Right lobe of liver (tissue), 6 donors: ENCODE data around the gene SLC13A3. TPM values are rescaled to one million over a fixed set of nuclear protein-coding genes. Genes with fewer than 3 reads are reported as not detected.

Source experiments
- ATAC-seq, 4 donors: fragments of 200-7000 bp; cut with Tn5 transposase; one replicate each; pipeline ENCODE4 v1.9.1; 2020; ENCODE audit warnings: mild to moderate bottlenecking in 4 of 4, moderate library complexity in 4 of 4
- DNase-seq, 3 donors: peaks; one replicate each; pipeline ENCODE4 v3.0.0-alpha.2; 2020
- H3K27ac ChIP-seq, 3 donors: fragments of 200-600 bp; one replicate each; pipeline ENCODE4 v1.8.0; 2022
- H3K27me3 ChIP-seq, 2 donors: fragments of 200-600 bp; one replicate each; pipeline ENCODE4 v1.8.0; 2022
- H3K36me3 ChIP-seq, 4 donors: fragments of 200-600 bp; sonication (generic) in 1 of 4; one replicate each; pipeline versions ENCODE4 v1.5.1 to v1.8.0; 2017 to 2022; ENCODE audit warnings: control low read depth in 1 of 4
- H3K4me1 ChIP-seq, 4 donors: fragments of 200-600 bp; sonication (generic) in 1 of 4; one replicate each; pipeline versions ENCODE4 v1.5.1 to v1.8.0; 2017 to 2022; ENCODE audit warnings: control low read depth in 1 of 4
- H3K4me3 ChIP-seq, 3 donors: fragments of 200-600 bp; one replicate each; pipeline ENCODE4 v1.8.0; 2022
- H3K9me3 ChIP-seq, 4 donors: fragments of 200-600 bp; sonication (generic) in 1 of 4; one replicate each; pipeline versions ENCODE4 v1.5.1 to v1.8.0; 2017 to 2022; ENCODE audit warnings: control low read depth in 1 of 4
- POLR2A ChIP-seq: fragments of 450-650 bp; IDR thresholded peaks from one replicate; pipeline ENCODE4 v1.6.1; 2017; ENCODE audit warnings: antibody characterized with exemption, mild to moderate bottlenecking
- WGBS: methylation state at CpG from one replicate; pipeline ENCODE4 v1.1.6; 2018; ENCODE audit warnings: low coverage, low lambda C conversion rate; ENCODE audit not compliant: insufficient coverage; ENCODE audit errors: missing lambda C conversion rate; 5-methylcytosine and 5-hydroxymethylcytosine counted together
- intact Hi-C, 2 donors: fragments of 100-400 bp; cut with DNase I; formaldehyde crosslinking; loops; one replicate each; pipeline versions ENCODE4 v1.11.2 to v1.14.1; 2022
- total RNA-seq, 6 experiments: library from RNA; depleted of rRNA in 2 of 6; stranded (reverse); fragments of >200 nt in 2 of 6; fragmentation: NEBNext Ultra II Directional in 3 of 6; extraction: Animal tissue kit (Norgen Biotek cat#: 25700) in 3 of 6; gene quantifications; one replicate each; pipeline versions ENCODE4 v1.1.0 to v1.2.4, GENCODE V29; 2016 to 2023
- TF ChIP-seq, protein P1 (sequence below), 4 donors: fragments of 200-600 bp in 3 of 4; fragments of 450-650 bp in 1 of 4; IDR thresholded peaks; one replicate each; pipeline versions ENCODE4 v1.5.1 to v1.8.0; 2016 to 2022; ENCODE audit warnings: antibody characterized with exemption in 4 of 4, mild to moderate bottlenecking in 2 of 4
- donor health status: DM: no; HTN: yes; CAD: no.
- donor health status: DM: no; HTN: no; CAD: no.
- donor health status: DM: no; HTN: no; CAD: no.
- donor health status: DM: no; HTN: yes; CAD: no.
- donor health status: DM: no; HTN: yes; CAD: no.

SLC13A3 gene
- total RNA-seq, 6 experiments from 2014 or later: 3.7 to 14.6 (median 9.3) TPM

DNA sequence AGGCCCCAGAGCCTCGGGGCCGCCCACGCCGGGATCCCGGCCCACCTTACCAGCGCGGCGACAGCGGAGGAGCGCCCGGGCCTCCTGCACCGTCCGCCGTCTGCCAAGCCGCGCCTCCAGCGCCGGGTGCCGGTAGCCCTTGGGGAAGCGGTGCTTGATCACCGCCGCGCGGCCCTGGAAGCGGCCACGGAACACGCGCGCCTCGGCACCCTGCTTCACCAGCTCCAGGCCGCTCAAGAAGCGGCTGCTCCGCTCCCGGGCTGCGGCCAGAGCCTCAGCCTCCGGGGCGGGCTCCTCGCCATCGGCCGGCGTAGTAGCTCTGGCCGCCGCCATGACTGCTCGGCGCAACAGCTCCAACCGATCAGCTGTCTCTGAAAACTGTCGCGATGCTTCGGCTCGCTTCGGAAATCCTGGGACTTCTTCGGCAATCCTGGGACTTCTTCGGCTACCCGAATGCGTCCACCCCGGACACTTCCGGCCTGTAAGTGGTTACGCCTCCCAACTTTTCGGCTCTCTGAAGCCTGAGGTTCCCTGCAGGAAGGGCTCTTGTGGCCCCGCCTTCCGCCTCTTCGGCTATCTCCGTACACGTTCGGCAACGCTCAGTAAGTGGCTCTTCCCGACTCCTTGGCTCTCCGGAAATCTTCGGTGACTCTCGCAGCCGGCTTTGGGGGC is 38.0 kb upstream of the SLC13A3 start, which contains the start of gene TP53RK:
TSS of gene TP53RK (minus strand) at position 363 of the 672 bp plus-strand sequence. CDS start at position 333, 30 bp downstream.
- intact Hi-C loops: loop anchor here in 1 of 2 donors (10.0 kb wide), 1 partner anchor 134 kb away; the partner anchor contains the start of gene OCSTAMP
- H3K4me3 ChIP-seq: peak within 1 kb of the TSS; percentile 75 to 93 (median 82)
- peak; percentile 72 for TF ChIP-seq POLR2A
- TF ChIP-seq, protein P1, sequence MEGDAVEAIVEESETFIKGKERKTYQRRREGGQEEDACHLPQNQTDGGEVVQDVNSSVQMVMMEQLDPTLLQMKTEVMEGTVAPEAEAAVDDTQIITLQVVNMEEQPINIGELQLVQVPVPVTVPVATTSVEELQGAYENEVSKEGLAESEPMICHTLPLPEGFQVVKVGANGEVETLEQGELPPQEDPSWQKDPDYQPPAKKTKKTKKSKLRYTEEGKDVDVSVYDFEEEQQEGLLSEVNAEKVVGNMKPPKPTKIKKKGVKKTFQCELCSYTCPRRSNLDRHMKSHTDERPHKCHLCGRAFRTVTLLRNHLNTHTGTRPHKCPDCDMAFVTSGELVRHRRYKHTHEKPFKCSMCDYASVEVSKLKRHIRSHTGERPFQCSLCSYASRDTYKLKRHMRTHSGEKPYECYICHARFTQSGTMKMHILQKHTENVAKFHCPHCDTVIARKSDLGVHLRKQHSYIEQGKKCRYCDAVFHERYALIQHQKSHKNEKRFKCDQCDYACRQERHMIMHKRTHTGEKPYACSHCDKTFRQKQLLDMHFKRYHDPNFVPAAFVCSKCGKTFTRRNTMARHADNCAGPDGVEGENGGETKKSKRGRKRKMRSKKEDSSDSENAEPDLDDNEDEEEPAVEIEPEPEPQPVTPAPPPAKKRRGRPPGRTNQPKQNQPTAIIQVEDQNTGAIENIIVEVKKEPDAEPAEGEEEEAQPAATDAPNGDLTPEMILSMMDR (IDR thresholded peaks at IDR 0.05): peak in 1 of 4 donors; percentile 30
- DNase-seq: peak; percentile 97 to 98 (median 97)
- no peaks in the 10 kb centered on the region for H3K27me3 ChIP-seq
- H3K27ac ChIP-seq: peak within 1 kb of the TSS; percentile 82
- H3K4me1 ChIP-seq: peaks cover 0 to 19% (median 5%) of the 10 kb centered on the region in 4 donors
- 1% methylated on average over 22 of the region's 71 CpGs for whole genome bisulfite sequencing
- peak; percentile 96 to 98 (median 97) for ATAC-seq
- H3K36me3 ChIP-seq: peaks cover 0 to 18% (median 0%) of the 10 kb centered on the region in 4 donors
- H3K9me3 ChIP-seq: no peaks in the 10 kb centered on the region

DNA sequence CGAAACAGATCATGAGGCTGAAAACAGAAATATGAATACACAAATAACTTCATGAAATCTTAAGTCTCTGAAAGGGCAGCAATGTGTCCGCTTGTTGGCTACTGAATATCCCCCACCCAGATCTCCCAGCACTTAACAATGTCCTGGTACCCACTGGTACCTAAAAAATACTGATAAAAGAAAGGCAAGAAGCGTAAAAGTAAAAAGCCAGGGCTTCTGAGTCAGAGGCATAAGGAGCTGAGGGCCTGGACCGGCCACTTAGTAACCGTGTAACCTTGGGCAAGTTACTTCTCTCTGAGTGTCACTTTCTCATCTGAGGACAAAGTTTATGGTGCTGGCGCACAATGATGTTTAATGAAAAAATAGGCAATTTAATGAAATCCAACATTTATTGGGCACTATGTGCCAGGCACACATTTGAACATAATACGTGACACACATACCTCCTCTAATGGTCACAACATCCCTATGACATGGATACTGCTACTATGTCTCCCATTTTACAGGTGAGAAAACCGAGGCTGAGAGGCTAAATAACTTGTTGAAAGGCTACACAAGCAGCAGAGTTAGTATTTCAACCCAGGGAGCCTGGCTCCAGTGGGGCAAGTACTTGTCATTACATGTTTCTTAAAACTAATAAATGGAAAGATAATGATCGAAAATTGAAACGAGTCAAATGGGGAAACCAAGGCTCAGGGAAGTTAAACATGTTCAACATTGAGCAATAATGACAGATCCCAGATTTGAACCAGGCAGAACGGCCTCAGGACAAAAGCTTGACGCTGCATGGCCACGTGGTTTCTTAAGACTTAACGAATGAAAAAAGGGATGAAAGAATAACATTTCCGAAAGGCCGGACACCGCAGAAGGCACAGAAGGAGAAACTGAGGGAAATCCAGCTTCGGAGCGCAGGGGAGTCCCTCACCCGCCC is 37.2 kb upstream of the SLC13A3 start:
- Histone ChIP-seq H3K4me1 (peaks cover 0 to 21% (median 6%) of the 10 kb centered on the region in 4 donors), H3K9me3 (no peaks in the 10 kb centered on the region), H3K27ac (peak overlapping the region; percentile 82), H3K4me3 (peak overlapping the region; percentile 75 to 93 (median 82)), H3K27me3 (no peaks in the 10 kb centered on the region), H3K36me3 (peaks cover 0 to 18% (median 0%) of the 10 kb centered on the region in 4 donors)
- TF ChIP-seq, protein P1 (IDR thresholded peaks at IDR 0.05): no peak
- no peak for TF ChIP-seq POLR2A
- no peak for DNase-seq
- intact Hi-C loops: loop anchor here in 1 of 2 donors (10.0 kb wide), 1 partner anchor 134 kb away; the partner anchor contains the start of gene OCSTAMP
- 15% methylated on average over 17 of the region's 20 CpGs for WGBS
- ATAC-seq: peak in 1 of 4 donors; percentile 3

DNA sequence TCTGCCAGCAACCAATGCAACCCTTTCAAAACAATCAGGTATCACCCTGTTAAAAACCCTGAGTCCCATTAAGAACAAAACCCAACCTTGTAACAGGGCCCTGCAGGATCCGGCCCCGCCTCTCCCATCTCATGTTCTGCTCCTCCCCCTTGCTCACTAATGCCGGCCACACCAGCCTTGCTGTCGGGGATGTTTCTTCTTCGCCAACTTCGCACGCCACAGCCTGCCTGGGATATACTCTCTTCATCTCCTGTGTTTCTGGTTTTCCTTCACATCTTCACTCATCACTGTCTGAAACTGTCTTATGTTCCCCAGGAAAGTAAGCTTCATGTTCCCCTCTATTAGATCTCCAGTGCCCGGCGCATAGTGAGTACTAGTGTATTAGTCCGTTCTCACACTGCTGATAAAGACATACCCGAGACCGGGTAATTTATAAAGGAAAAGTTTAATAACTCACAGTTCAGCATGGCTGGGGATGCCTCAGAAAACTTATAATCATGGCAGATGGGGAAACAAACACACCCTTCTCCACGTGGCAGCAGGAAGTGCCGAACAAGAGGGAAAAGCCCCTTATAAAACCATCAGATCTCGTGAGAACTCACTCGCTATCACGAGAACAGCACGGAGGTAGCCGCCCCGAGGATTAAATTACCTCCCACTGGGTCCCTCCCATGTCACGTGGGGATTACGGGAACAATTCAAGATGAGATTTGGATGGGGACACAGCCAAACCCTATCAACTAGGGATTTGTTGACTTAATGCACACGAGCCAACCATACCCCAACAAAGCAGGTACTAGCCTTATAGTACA is 32.9 kb upstream of the SLC13A3 start:
- TF ChIP-seq, protein P1 (IDR thresholded peaks at IDR 0.05): no peak
- TF ChIP-seq POLR2A: peak; percentile 10
- peaks cover 0 to 18% (median 0%) of the 10 kb centered on the region in 4 donors for H3K36me3 ChIP-seq
- H3K4me1 ChIP-seq: peaks cover 0 to 38% (median 9%) of the 10 kb centered on the region in 4 donors
- DNase-seq (no peak), ATAC-seq (peak; percentile 58 to 77 (median 72))
- WGBS: 54% methylated on average over 23 of the region's 23 CpGs
- peak overlapping the region in 2 of 3 donors; percentile 44 to 47 for H3K4me3 ChIP-seq
- no peaks in the 10 kb centered on the region for H3K9me3 ChIP-seq
- intact Hi-C loops: loop anchor here (5.0 to 10.0 kb wide), 2 partner anchors 127 to 129 kb away; partner anchors contain the start of gene OCSTAMP (in 1 of the 2)
- H3K27ac ChIP-seq: peak overlapping the region in 1 of 3 donors; percentile 36
- H3K27me3 ChIP-seq: no peaks in the 10 kb centered on the region

DNA sequence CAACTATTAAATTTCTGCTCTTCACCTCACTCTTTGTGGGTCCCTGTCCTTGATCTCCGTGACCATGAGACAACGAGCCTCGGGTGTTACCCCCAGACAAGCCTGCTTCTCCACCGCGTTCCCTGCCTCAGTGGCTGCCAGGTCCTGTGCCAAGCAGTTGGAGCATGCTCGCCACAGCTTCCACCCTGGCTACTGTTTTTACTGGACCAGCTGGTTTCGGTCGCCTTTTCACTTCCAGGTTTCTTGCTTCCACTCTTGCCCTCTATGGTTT is 32.3 kb upstream of the SLC13A3 start:
- Histone ChIP-seq H3K36me3 (peaks cover 0 to 18% (median 0%) of the 10 kb centered on the region in 4 donors), H3K4me3 (peak overlapping the region in 2 of 3 donors; percentile 44 to 47), H3K27ac (no peak overlapping the region), H3K4me1 (peaks cover 0 to 38% (median 9%) of the 10 kb centered on the region in 4 donors), H3K9me3 (no peaks in the 10 kb centered on the region), H3K27me3 (no peaks in the 10 kb centered on the region)
- WGBS: 31% methylated on average over 7 of the region's 8 CpGs
- ATAC-seq (peak in 1 of 4 donors; percentile 4), DNase-seq (no peak)
- TF ChIP-seq, protein P1 (IDR thresholded peaks at IDR 0.05): no peak
- TF ChIP-seq POLR2A: no peak
- intact Hi-C loops: loop anchor here (5.0 to 10.0 kb wide), 2 partner anchors 126 to 129 kb away; partner anchors contain the start of gene OCSTAMP (in 1 of the 2)
